Endothelial cell of umbilical vein (primary cell): ENCODE measurements around the gene SFXN4. TPM values are rescaled to one million over a fixed set of nuclear protein-coding genes. Genes with fewer than 3 reads are reported as not detected.

Source experiments
- BruUV-seq: library from RNA; stranded (reverse); fragments of 400-500 nt; replicated peaks from 2 replicates; lab custom pipeline; 2021; lab: Mats Ljungman, UMichigan
- CTCF ChIA-PET: fragments of 300-600, 350-600 bp; sonication (Branson Sonifier 250); formaldehyde crosslinking; loops from one replicate; lab custom pipeline; 2021; ENCODE audit warnings: antibody characterized with exemption, inconsistent platforms; lab: Charles Lee
- POLR2A ChIA-PET: fragments of 300-600, 350-600 bp; sonication (Branson Sonifier 250); formaldehyde crosslinking; loops from one replicate; lab custom pipeline; 2021; ENCODE audit warnings: antibody characterized with exemption, inconsistent platforms; lab: Charles Lee
- DNase-seq: peaks from one replicate; pipeline ENCODE4 v3.0.0-alpha.2; 2011; ENCODE audit warnings: low read depth, low spot score
- FAIRE-seq: peaks from 2 replicates; lab custom pipeline; 2011; peaks lifted over from hg19 to GRCh38; lab: Jason Lieb, UNC
- H2AFZ ChIP-seq: 2 replicates; pipeline ENCODE4 v1.6.0; 2012; ENCODE audit warnings: low read depth, low read length, control low read depth, inconsistent platforms
- H3K27ac ChIP-seq: 2 replicates; pipeline ENCODE4 v1.5.1; 2011; ENCODE audit warnings: low read depth, mild to moderate bottlenecking, control low read depth, low read length, moderate library complexity; ENCODE audit not compliant: insufficient read depth
- H3K27me3 ChIP-seq, 2 experiments: 2 replicates each; pipeline versions ENCODE4 v1.6.0 to v1.6.1; 2011; ENCODE audit warnings: low read length in 2 of 2, mixed read lengths in 1 of 2; ENCODE audit not compliant: control insufficient read depth in 2 of 2, insufficient read depth in 2 of 2
- H3K36me3 ChIP-seq, 2 experiments: 2 replicates in 1 of 2; 3 replicates in 1 of 2; pipeline ENCODE4 v1.5.1; 2011; ENCODE audit warnings: low read length in 2 of 2, mild to moderate bottlenecking in 1 of 2, moderate library complexity in 1 of 2; ENCODE audit not compliant: control insufficient read depth in 2 of 2, insufficient read depth in 2 of 2; ENCODE audit errors: extremely low read depth in 1 of 2
- H3K4me1 ChIP-seq: 3 replicates; pipeline ENCODE4 v1.5.1; 2011; ENCODE audit warnings: mild to moderate bottlenecking, low read length; ENCODE audit not compliant: control insufficient read depth, insufficient read depth; ENCODE audit errors: extremely low read depth
- H3K4me2 ChIP-seq: 2 replicates; pipeline ENCODE4 v1.6.1; 2011; ENCODE audit warnings: low read length, control low read depth, mixed read lengths; ENCODE audit not compliant: insufficient read depth
- H3K4me3 ChIP-seq, 3 experiments: fragments of 200-600 bp in 1 of 3; sonication (generic), shearing (Covaris generic) in 1 of 3; replicated peaks in 1 of 3; 2 replicates each; pipeline ENCODE4 v1.5.1; 2011 to 2016; ENCODE audit warnings: control low read depth in 3 of 3, low read length in 3 of 3, mild to moderate bottlenecking in 2 of 3, inconsistent platforms in 1 of 3, low read depth in 1 of 3, moderate library complexity in 1 of 3; ENCODE audit not compliant: insufficient read depth in 1 of 3
- H3K79me2 ChIP-seq: 2 replicates; pipeline ENCODE4 v1.6.0; 2012; ENCODE audit warnings: low read length, inconsistent platforms; ENCODE audit not compliant: control insufficient read depth, insufficient read depth
- H3K9ac ChIP-seq: replicated peaks from 2 replicates; pipeline ENCODE3; 2011; ENCODE audit warnings: low read length, control low read depth; ENCODE audit not compliant: insufficient read depth; ENCODE audit errors: extremely low read depth
- H3K9me1 ChIP-seq: replicated peaks from 3 replicates; pipeline ENCODE4 v1.6.0; 2011; ENCODE audit warnings: mild to moderate bottlenecking, low read length; ENCODE audit not compliant: control insufficient read depth, insufficient read depth; ENCODE audit errors: extremely low read depth
- H3K9me3 ChIP-seq: replicated peaks from 2 replicates; pipeline ENCODE4 v1.5.1; 2012; ENCODE audit warnings: low read length, inconsistent platforms; ENCODE audit not compliant: control insufficient read depth, insufficient read depth
- H4K20me1 ChIP-seq: replicated peaks from 2 replicates; pipeline ENCODE3; 2011; ENCODE audit warnings: mild to moderate bottlenecking, low read length; ENCODE audit not compliant: control insufficient read depth, insufficient read depth; ENCODE audit errors: extremely low read depth
- EZH2 ChIP-seq: IDR thresholded peaks from 2 replicates; pipeline ENCODE4 v1.6.1; 2012; ENCODE audit warnings: borderline replicate concordance, low read depth, mild to moderate bottlenecking, moderate library complexity, low read length, inconsistent platforms; ENCODE audit not compliant: severe bottlenecking
- FOS ChIP-seq: IDR thresholded peaks from 2 replicates; pipeline ENCODE4 v1.6.1; 2011; ENCODE audit warnings: mild to moderate bottlenecking, low read length, moderate library complexity, borderline replicate concordance; ENCODE audit not compliant: insufficient read depth
- MYC ChIP-seq: IDR thresholded peaks from one replicate; pipeline ENCODE4 v1.6.1; 2011; ENCODE audit warnings: mild to moderate bottlenecking, low read depth, low read length
- POLR2A ChIP-seq: IDR thresholded peaks from 2 replicates; pipeline ENCODE4 v1.6.1; 2012; ENCODE audit warnings: low read depth, mild to moderate bottlenecking, control low read depth, low read length
- dilution Hi-C: fragments of 300-500 bp; cut with MboI; formaldehyde crosslinking; loops from one replicate; pipeline ENCODE4 v1.15.0; 2019; ENCODE audit warnings: low sequenced_read_pairs; ENCODE audit not compliant: extremely low pct_ligation_motif_present
- intact Hi-C: fragments of 100-400 bp; cut with micrococcal nuclease; formaldehyde crosslinking; loops from one replicate; pipeline ENCODE4 v1.10.0; 2022
- polyA plus RNA-seq, 4 experiments: library from polyadenylated mRNA; depleted of rRNA in 3 of 4; stranded (reverse) in 3 of 4; unstranded in 1 of 4; fragments of >200 nt; gene quantifications; 2 replicates each; pipeline versions ENCODE4 v1.2.1 to v1.2.3, GENCODE V29; 2011 to 2012; ENCODE audit warnings: missing spikeins in 1 of 4
- total RNA-seq: library from RNA; stranded (reverse); gene quantifications from 2 replicates; pipeline ENCODE4 v1.2.3, GENCODE V29; 2021
- TF ChIP-seq, protein P1 (sequence below), 2 donors: IDR thresholded peaks; 1 replicate in 1 of 2; 2 replicates in 1 of 2; pipeline ENCODE4 v1.5.1; 2011; ENCODE audit warnings: low read length in 2 of 2, mild to moderate bottlenecking in 2 of 2, moderate library complexity in 2 of 2, control low read depth in 1 of 2, inconsistent platforms in 1 of 2, low read depth in 1 of 2; ENCODE audit not compliant: insufficient read depth in 1 of 2; ENCODE audit errors: extremely low read depth in 1 of 2

SFXN4 gene
- total and polyA plus RNA-seq, 2 donors (not counting 3 experiments of a cell fraction or from before 2014, with no cell fraction given) = 11.1 to 14.5 TPM

GRCh38 chr10:119115926-119116325 is 49.6 kb downstream of the SFXN4 start:
- H4K20me1 ChIP-seq = no peaks in the 10 kb centered on the region
- BruUV-seq = no TSS peak
- no peak overlapping the region for H2AFZ ChIP-seq
- POLR2A ChIA-PET = no interaction called here
- CTCF ChIA-PET = interaction anchor here (0.9 to 1.7 kb wide), 2 partner anchors 8 to 11 kb away, joined by 3 to 4 read pairs; no protein-coding TSS in a partner anchor
- H3K79me2 ChIP-seq = no peaks in the 10 kb centered on the region
- no peak for TF ChIP-seq EZH2
- no peaks in the 10 kb centered on the region for H3K9me1 ChIP-seq
- FAIRE-seq = no peak
- peaks cover 8 to 21% of the 10 kb centered on the region in 2 experiments for H3K36me3 ChIP-seq
- no peak overlapping the region for H3K4me2 ChIP-seq
- H3K4me3 ChIP-seq = no peak overlapping the region
- H3K4me1 ChIP-seq = no peaks in the 10 kb centered on the region
- DNase-seq = no peak
- H3K9me3 ChIP-seq = no peaks in the 10 kb centered on the region
- H3K27ac ChIP-seq = no peak overlapping the region
- H3K9ac ChIP-seq = no peak overlapping the region
- dilution Hi-C loops = no loop called here
- intact Hi-C loops = no loop called here
- no peaks in the 10 kb centered on the region for H3K27me3 ChIP-seq

DNA sequence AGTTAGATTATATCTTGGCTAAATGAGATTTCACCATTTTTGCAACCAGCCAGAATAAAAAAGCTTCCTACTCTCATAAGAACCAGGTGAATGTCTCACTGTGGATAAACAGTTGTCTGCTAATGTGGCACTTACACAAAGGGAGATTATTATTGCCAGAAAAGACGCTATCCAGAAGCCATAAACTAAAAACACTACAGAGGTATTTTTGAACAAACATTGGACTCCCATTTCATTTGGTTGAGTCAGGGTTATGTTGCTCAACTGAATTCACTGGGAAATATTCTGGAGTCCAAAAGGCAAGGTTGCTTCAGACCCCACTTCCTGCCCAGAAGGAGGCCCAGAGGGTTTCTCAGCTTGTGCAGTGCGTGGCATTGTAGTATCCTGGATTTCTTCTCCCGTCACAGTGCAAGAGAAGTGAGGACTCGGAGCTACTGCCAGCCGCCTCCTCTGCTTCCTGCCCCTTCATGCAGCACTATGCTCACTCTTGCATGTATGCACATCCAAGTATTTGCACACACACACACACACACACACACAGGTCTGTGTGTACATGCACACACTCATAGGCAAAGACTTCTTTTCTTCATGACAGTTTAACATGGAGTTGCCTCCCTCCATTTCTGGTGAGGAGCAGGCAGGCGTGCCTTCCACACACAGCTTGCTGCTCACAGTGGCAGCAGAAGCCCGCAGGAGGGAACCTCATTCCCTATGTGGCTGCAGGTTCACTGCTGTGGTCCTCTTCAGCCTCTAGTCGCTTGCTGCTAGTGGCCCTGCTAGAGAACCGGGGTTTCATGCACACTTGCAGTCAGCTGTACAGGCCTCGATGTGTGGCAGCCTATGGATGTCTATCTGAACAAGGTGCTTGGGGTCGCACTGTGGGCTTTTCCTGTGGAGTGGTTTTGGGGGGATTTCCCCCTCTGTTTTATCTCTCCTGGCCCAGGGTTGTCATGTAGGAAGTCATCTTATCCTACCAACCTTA is 51.5 kb downstream of the SFXN4 start:
- Histone ChIP-seq H3K4me1 (no peaks in the 10 kb centered on the region), H2AFZ (no peak overlapping the region), H4K20me1 (no peaks in the 10 kb centered on the region), H3K9me3 (no peaks in the 10 kb centered on the region), H3K79me2 (no peaks in the 10 kb centered on the region), H3K9ac (no peak overlapping the region), H3K36me3 (peaks cover 2 to 16% of the 10 kb centered on the region in 2 experiments), H3K4me3 (no peak overlapping the region), H3K27me3 (no peaks in the 10 kb centered on the region), H3K27ac (no peak overlapping the region), H3K4me2 (no peak overlapping the region), H3K9me1 (no peaks in the 10 kb centered on the region)
- intact Hi-C loops (no loop called here), dilution Hi-C loops (no loop called here)
- BruUV-seq = no TSS peak
- peak; percentile 37 for FAIRE-seq
- ChIA-PET CTCF (interaction anchor here (1.7 kb wide), 1 partner anchor 10 kb away, joined by 4 read pairs; no protein-coding TSS in a partner anchor), POLR2A (no interaction called here)
- DNase-seq = no peak
- TF ChIP-seq MYC = no peak
- TF ChIP-seq POLR2A = no peak
- TF ChIP-seq, protein P1, sequence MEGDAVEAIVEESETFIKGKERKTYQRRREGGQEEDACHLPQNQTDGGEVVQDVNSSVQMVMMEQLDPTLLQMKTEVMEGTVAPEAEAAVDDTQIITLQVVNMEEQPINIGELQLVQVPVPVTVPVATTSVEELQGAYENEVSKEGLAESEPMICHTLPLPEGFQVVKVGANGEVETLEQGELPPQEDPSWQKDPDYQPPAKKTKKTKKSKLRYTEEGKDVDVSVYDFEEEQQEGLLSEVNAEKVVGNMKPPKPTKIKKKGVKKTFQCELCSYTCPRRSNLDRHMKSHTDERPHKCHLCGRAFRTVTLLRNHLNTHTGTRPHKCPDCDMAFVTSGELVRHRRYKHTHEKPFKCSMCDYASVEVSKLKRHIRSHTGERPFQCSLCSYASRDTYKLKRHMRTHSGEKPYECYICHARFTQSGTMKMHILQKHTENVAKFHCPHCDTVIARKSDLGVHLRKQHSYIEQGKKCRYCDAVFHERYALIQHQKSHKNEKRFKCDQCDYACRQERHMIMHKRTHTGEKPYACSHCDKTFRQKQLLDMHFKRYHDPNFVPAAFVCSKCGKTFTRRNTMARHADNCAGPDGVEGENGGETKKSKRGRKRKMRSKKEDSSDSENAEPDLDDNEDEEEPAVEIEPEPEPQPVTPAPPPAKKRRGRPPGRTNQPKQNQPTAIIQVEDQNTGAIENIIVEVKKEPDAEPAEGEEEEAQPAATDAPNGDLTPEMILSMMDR (IDR thresholded peaks at IDR 0.05; ENCODE audit: extremely low read depth in 1 of 2, insufficient read depth in 1 of 2, low read depth in 1 of 2, low read length in 2 of 2) = no peak
- no peak for TF ChIP-seq FOS
